Mucosa of descending colon (tissue), 3 donors: ENCODE results near the gene CAPN8. TPM values are rescaled to one million over a fixed set of nuclear protein-coding genes. Genes with fewer than 3 reads are reported as not detected.

ENCODE experiments used
- ATAC-seq: fragments of 200-7000 bp; cut with Tn5 transposase; one replicate; pipeline ENCODE4 v1.9.1; 2020; ENCODE audit warnings: mild to moderate bottlenecking, moderate library complexity
- DNase-seq, 3 donors: peaks; one replicate each; pipeline ENCODE4 v3.0.0-alpha.2; 2020
- H3K36me3 ChIP-seq: fragments of 200-600 bp; one replicate; pipeline ENCODE4 v1.8.0; 2021; ENCODE audit warnings: low read depth, mild to moderate bottlenecking
- H3K4me1 ChIP-seq: fragments of 200-600 bp; one replicate; pipeline ENCODE4 v1.8.0; 2021; ENCODE audit warnings: low read depth, mild to moderate bottlenecking
- H3K4me3 ChIP-seq: fragments of 200-600 bp; one replicate; pipeline ENCODE4 v1.8.0; 2021; ENCODE audit warnings: mild to moderate bottlenecking
- H3K9me3 ChIP-seq: fragments of 200-600 bp; one replicate; pipeline ENCODE4 v1.8.0; 2021; ENCODE audit warnings: mild to moderate bottlenecking
- CTCF ChIP-seq: fragments of 200-600 bp; IDR thresholded peaks from one replicate; pipeline ENCODE4 v1.8.0; 2022; ENCODE audit warnings: antibody characterized with exemption, mild to moderate bottlenecking
- intact Hi-C, 2 donors: fragments of 100-400 bp; cut with DNase I in 1 of 2; cut with micrococcal nuclease in 1 of 2; formaldehyde crosslinking; loops; one replicate each; pipeline versions ENCODE4 v1.11.0 to v1.11.1; 2022; cut with DNase I, micrococcal nuclease
- total RNA-seq, 3 donors: library from RNA; stranded (reverse); fragmentation: NEBNext Ultra II Directional in 2 of 3; extraction: Animal tissue kit (Norgen Biotek cat#: 25700) in 2 of 3; gene quantifications; one replicate each; pipeline versions ENCODE4 v1.2.1 to v1.2.4, GENCODE V29; 2021 to 2023
- donor health status: DM: no; HTN: no; CAD: no; lungs with moderate emphysema.
- donor health status: DM: no; HTN: no; CAD: no.
- donor health status: DM: no; HTN: yes; CAD: no.

Gene CAPN8
- total RNA-seq, 3 donors from 2014 or later = 31.1 to 88.6 (median 59.0) TPM

GRCh38 chr1:223631473-223631872 lies 34.0 kb downstream of the CAPN8 start:
- ATAC-seq (no peak), DNase-seq (no peak)
- Histone ChIP-seq H3K4me3 (no peak overlapping the region), H3K9me3 (no peaks in the 10 kb centered on the region), H3K36me3 (no peaks in the 10 kb centered on the region), H3K4me1 (no peaks in the 10 kb centered on the region)
- intact Hi-C loops = no loop called here
- no peak for TF ChIP-seq CTCF

GRCh38 chr1:223629126-223629457 lies 36.4 kb downstream of the CAPN8 start:
- H3K4me1 ChIP-seq = no peaks in the 10 kb centered on the region
- no peaks in the 10 kb centered on the region for H3K9me3 ChIP-seq
- ATAC-seq (no peak), DNase-seq (no peak)
- TF ChIP-seq CTCF = no peak
- intact Hi-C loops = no loop called here
- H3K36me3 ChIP-seq = no peaks in the 10 kb centered on the region
- H3K4me3 ChIP-seq = no peak overlapping the region

- Histone ChIP-seq H3K4me3 (no peak overlapping the region), H3K4me1 (no peaks in the 10 kb centered on the region), H3K9me3 (no peaks in the 10 kb centered on the region), H3K36me3 (no peaks in the 10 kb centered on the region)
- ATAC-seq (peak; percentile 83), DNase-seq (peak in 2 of 3 donors; percentile 58 to 68)
- peak; percentile 40 for TF ChIP-seq CTCF
- intact Hi-C loops = no loop called here
Observed at GRCh38 chr1:223628233-223629125, 37.0 kb downstream of the CAPN8 start.

- TF ChIP-seq CTCF = no peak
- intact Hi-C loops = no loop called here
- ATAC-seq = no peak
- Histone ChIP-seq H3K4me1 (no peaks in the 10 kb centered on the region), H3K9me3 (no peaks in the 10 kb centered on the region), H3K36me3 (no peaks in the 10 kb centered on the region), H3K4me3 (no peak overlapping the region)
- no peak for DNase-seq
Observed at GRCh38 chr1:223622132-223622842, 43.2 kb downstream of the CAPN8 start.

- no peak overlapping the region for H3K4me3 ChIP-seq
- H3K4me1 ChIP-seq = no peaks in the 10 kb centered on the region
- peak; percentile 9 for ATAC-seq
- TF ChIP-seq CTCF = no peak
- no peaks in the 10 kb centered on the region for H3K36me3 ChIP-seq
- H3K9me3 ChIP-seq = no peaks in the 10 kb centered on the region
- intact Hi-C loops = no loop called here
- peak in 1 of 3 donors; percentile 34 for DNase-seq
Observed at GRCh38 chr1:223621312-223621734, 44.2 kb downstream of the CAPN8 start.
